HG02938 (cell line): ENCODE results near the gene CHORDC1.
"Not testable (repeated sequence)": the region's sequence is repeated elsewhere in the genome, so short reads cannot be mapped to it uniquely, and the experiment has no call there.

Experiments
- ATAC-seq: cut with Tn5 transposase; IDR thresholded peaks from one replicate; pipeline ENCODE4 v1.9.1; 2021; ENCODE audit warnings: mild to moderate bottlenecking, moderate library complexity; ENCODE audit not compliant: unreplicated experiment

The CHORDC1 gene

DNA sequence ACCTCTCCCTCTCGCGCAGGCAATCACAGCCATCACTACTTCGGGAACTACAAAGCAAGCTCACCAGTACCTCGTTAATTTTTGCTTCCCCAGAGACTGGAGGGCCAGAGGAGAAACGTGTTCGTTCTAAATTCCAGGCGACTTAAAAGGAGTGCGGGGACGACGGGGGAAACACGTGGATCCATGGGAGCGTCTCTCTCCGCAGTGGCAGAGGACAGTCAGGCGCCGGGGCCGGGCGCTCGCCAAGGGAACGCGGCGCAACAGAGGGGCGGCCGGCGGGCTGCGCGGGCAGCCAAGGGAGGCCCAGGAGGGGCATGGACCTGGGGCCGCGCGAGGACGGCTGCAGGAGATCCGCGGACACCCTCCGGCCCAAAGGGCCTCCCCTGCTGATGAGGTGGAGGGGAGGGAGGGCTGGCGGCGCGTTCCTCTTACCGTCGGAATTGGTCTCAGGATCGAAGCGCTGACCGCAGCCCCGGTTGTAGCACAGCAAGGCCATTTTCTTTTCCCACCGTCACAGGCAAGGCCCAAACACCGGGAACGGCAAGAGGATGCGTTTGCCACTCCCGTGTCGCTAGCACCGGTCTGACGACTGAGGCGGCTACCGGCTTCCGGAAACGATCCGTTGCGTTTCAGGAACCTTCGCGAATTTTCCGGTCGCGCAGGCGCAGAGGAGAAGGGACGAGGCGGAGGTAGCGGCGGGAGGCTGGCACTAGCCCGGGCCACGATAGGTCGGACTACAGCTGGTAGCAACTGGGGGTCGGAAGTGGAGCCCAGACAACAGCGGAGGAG lies at the start of gene CHORDC1:
TSS of gene CHORDC1 (minus strand) at position 591 of the 789 bp plus-strand sequence. CDS start at position 496, 95 bp downstream.
- peak; percentile 90 for ATAC-seq

DNA sequence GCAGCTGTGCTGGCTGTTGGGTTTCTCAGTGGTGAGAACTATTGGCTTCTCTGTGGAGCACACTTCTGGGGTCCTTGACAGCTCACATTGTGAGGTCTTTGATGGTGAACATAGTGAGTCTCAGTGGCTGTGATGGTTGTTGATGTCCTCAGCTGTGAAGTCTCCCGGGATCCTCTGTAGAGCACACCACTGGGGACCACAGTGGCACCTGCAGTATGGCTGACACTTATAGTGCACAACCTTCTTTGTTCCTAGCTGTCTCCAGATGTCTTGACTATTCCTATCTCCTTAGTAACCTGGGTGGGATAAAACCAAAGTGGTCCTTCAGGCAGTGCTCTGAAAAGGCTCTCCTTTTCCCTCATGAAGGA lies 34.3 kb upstream of the CHORDC1 start:
- no peak for ATAC-seq

DNA sequence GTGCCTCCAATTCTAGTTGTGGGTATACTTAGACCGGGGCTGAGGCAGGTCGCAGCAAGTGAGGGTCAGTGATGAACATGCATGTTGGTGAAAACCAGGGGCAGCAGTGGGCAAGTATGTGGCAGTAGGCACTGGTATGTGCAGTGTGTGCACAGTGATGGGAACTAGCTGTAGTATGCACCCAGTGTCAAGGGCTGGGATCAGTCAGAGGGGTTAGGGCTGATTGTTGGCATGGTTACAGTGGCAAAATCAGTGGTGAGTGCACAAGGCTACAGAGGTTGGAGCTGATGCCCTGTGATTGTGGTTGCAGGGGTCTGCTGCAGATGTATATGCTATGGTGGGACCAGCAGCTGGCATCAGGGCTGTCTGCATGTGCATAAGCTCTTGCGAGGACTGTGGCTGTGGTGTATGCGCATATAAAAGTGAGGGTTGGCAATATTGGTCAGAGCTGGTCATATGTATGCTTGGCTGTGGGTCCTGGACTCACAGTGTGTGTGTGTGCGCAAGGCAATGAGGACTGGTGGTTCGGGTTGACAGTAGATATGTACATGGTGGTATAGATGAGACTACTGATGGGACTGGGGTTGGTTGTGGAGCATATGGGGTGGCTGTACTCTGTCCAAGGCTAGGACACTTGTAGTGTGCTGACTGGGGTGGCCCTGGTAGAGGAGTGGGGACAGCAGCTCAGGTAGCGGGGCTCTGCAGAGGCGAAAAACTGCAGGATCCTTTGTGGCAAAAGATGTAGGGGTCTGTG lies 33.7 kb upstream of the CHORDC1 start:
- no peak for ATAC-seq

DNA sequence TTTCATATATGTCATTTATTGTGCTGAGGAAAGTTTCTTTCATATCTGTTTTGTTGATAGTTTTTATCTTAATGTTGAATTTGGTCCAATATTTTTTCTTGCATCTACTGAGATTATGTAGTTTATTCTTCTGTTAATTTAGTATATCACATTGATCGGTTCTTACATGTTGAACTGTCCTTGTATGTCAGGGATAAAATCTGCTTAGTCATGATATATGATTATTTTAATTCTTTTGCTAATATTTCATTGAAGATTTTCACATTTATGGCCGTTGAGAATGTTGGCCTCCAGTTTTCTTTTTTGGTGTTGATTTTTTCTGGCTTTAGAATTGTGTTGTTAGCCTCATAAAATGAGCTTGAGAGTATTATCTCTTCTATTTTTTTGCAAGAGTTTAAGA lies 31.2 kb upstream of the CHORDC1 start:
- ATAC-seq, result no peak

DNA sequence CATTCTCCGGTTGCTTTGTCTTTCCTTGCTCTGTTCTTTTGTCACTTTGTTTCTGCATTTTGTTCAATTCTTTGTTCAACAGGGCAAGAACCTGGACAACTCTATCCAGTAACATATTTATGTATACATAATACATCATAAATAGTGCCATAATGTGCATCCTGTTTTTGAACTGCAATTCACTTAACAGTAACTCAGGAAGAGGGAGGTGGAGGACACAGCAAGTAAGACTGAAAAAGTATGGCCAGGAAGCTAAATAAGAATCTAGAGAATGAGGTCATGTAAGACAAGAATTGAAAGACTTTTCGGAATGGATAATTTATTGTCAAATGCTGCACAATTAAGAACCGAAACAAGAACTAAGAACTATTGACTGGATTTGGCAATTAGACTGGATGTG lies 29.2 kb upstream of the CHORDC1 start:
- ATAC-seq, result no peak

DNA sequence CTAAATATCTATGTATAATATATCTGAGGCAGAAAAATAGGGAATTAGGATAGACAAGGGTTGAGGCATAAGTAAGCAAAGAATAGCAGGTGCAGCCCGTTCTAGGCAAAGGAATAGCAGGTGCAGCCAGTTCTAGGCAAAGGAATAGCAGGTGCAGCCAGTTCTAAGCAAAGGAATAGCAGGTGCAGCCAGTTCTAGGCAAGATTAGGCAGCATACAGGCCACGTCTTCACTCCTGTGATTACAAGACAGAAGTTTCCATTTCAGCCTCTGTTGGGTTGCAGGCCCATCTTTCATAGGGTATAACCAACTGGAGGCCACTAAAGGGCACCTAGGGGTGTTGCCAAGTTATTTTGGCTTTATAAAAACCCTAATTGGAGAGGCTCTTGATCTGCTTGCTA lies 28.8 kb upstream of the CHORDC1 start:
- peak; percentile 27 for ATAC-seq

DNA sequence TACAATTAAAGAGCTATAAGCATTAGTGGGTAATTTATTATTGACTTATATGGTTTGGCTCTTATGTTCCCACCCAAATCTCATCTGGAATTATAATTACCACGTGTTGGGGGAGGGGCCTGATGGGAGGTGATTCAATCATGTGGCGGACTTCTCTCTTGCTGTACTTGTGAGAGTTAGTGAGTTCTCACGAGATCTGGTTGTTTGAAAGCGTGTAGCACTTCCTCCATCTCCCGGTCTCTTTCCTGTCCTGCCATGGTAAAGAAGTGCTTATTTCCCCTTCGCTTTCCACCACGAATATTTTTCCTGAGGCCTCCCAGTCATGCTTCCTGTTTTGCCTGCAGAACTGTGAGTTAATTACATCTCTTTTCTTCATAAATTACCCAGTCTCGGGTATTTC lies 28.1 kb upstream of the CHORDC1 start:
- ATAC-seq, result peak; percentile 61

DNA sequence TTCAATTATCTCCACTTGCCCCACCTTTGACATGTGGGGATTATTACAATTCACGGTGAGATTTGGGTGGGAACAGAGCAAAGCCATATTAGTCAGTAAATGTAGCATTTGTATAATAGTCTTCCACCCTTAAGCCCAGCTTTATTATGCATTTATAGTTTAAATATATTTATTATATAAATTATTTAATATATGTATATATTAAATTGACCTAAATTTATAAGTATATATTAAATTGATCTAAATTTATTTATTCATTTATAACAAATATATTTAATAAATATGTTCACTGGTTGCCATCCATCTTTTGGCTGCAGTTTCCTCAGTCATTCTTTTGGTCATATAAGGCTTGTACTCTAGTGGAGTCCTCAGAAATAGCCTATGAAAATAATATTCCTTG lies 23.6 kb upstream of the CHORDC1 start:
- no peak for ATAC-seq

DNA sequence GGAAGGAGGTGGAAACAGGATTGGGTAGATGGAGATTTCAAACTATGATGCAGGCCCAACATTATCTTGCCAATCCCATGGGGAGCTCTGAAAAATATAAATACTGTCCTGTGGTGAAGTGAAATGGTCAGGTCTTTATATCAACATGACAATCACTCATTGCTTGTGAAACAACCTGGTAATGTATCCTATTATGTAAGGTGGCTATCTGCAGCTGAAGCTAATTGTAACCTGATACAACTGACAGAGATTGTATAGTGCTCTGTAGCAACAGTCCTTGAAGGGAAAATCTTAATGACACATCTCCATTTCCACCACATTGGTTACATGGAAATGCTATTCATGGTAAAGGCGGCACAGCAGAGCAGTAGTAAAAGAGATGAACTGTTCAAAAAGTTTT lies 20.7 kb upstream of the CHORDC1 start:
- ATAC-seq, result no peak

DNA sequence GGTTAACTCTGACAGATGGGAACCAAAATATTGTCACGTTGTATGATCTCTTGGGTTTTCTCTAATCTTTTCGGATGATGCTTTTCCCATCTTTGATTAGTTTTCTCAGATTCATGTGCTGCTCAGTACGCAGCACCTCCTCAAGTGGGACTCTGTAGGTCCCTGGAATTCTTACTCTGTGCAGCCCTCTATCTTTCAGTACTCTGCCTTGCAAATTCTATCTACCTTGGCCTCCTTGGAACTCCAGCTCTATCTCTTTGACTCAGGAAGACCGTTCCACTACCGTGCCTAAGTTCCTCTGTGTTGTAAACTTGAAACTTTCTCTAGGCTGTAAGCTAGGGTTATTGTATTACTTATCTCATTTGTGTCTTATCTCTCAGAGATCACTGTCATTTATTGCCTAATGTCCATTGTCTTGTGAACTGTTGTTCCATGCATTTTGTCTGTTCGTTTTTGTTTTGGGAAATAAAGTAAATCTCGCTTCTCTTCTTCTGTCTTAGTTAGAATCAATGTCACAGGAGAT lies 20.1 kb upstream of the CHORDC1 start:
- no peak for ATAC-seq

DNA sequence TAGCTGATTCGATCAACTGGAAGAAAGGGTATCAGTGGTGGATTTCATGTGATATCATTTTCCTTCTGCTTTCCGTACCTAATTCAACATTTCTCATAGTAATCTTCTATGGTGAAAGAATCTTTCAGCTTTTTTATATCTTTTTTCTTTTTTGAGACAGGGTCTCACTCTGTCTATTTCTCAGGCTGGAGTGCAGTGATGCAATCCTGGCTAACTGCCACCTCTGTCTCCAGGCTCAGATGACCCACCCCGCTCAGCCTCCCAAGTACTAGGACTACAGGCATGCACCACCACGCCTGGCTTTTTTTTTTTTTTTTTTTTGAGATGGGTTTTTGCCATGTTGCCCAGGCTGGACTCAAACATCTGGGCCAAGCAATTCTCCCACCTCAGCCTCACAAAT lies 18.6 kb upstream of the CHORDC1 start:
- no peak for ATAC-seq

DNA sequence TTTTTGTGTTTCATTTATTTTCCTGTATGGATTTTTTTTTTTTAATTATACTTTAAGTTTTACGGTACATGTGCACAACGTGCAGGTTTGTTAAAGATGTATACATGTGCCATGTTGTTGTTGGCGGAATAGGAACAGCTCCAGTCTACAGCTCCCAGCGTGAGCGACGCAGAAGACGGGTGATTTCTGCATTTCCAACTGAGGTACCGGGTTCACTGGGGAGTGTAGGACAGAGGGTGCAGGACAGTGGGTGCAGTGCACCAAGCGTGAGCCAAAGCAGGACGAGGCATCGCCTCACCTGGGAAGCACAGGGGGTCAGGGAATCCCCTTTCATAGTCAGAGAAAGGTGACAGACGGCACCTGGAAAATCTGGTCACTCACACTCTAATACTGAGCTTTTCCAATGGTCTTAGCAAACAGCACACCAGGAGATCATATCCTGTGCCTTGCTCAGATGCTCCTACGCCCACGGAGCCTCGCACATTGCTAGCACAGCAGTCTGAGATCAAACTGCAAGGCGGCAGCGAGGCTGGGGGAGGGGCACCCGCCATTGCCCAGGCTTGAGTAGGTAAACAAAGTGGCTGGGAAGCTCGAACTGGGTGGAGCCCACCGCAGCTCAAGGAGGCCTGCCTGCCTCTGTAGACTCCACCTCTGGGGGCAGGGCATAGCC lies 17.3 kb upstream of the CHORDC1 start:
- not testable (repeated sequence) for ATAC-seq

DNA sequence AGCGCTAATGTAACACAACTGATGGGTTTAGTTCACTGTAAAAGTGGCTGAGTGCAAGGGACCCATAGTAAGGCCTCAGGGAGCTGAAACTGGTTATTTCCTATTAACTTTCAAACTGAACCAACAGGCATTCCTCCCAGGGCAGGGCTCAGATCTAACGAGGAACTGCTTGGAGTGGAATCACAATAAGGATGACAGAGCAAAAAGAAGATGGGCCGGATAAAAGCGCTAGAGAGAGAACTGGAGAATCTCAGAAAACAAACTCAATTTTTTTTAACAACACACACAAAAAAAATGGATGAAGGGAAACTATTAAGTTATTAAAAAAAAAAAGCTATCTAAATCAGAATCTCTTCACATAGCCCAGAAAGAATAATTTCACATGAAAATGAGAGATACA lies 14.2 kb upstream of the CHORDC1 start:
- no peak for ATAC-seq

DNA sequence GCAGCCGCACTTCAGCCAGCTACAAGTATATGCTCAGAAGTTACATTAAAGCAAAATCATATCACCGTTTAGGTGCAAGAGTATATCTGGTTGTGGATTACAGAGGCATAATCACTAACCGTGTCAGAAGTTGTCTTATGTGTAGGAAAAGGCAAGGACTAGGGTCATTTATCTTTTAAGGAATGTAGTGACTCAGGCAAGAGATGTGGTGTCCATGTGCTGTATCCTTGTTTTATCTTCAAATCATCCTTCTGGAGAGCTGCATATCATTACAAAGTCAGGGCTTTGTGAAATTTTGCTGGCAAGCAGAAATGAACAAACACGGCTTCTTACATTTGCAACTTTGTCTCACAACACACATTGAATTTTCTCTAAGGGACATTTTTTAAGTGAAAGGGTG lies 12.7 kb upstream of the CHORDC1 start:
- no peak for ATAC-seq

DNA sequence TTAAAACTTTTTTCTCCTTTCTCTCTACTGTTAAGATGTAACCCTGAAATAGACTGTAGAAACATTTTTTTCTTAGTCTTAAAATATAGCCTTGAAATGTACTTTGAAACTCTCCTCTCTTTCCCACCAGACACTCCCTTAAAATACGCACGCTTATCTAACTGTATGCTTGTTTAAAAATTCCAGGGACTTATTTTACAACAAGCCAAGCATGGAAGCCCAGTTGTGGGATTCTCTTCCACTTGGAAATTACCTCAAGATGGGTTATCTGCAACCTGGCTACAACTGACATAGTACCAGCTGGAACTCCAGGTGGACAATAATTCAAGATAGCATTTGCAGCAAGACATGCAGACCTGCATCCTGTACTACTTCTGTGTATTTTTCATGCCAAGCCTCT lies 12.1 kb upstream of the CHORDC1 start:
- no peak for ATAC-seq

DNA sequence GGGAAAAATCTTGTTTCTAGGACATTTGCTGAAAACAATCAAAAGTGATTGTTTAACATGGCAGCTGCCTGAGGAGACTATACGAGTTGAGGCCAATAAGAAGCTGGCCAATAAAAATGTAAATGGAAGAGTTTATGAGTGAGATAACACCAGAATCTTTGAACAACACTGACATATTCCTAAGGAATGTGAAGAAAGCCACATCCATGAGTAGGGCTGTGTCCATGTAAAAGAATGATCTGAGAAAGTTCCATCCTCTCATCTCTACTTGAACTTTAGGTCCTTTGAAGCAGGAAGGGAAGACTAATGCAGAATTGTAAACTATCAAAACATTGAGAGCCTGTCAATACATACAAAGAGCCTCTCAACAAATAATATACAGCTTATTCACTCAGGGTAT lies 6.9 kb upstream of the CHORDC1 start:
- no peak for ATAC-seq

DNA sequence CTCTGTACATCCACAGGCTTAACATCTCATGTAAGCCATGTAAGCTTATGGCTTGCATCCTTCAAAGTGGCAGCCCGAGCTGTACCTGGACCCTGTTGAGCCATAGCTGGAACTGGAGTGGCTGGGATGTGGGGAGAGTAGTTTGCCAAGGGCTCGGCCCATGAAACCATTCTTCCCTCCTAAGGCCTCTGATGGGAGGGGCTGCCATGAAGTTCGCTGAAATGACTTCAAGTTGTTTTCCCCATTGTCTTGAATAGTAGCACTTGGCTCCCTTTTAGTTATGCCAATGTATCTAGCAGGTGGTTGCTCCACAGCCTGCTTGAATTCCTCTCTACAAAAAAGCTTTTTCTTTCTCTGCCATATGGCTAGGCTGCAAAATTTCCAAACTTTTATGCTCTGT lies 5.2 kb upstream of the CHORDC1 start:
- no peak for ATAC-seq

DNA sequence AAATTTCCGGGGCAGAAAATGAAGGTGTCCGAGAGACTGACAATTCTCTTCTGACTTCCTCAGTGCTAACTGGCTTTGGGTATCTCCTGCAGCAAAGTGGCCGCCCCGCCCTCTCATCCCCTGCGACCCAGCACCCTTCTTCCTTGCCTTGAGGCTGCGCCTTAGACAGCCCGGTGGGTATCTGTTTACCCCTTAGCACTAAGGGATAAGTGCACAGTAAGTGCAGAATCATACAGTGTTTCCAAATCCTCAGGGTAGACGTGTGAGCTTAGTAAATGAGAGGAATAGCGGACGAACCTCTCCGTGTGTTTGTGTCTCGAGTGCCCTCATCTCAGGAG lies 368 bp upstream of the CHORDC1 start:
- ATAC-seq, result peak; percentile 46

DNA sequence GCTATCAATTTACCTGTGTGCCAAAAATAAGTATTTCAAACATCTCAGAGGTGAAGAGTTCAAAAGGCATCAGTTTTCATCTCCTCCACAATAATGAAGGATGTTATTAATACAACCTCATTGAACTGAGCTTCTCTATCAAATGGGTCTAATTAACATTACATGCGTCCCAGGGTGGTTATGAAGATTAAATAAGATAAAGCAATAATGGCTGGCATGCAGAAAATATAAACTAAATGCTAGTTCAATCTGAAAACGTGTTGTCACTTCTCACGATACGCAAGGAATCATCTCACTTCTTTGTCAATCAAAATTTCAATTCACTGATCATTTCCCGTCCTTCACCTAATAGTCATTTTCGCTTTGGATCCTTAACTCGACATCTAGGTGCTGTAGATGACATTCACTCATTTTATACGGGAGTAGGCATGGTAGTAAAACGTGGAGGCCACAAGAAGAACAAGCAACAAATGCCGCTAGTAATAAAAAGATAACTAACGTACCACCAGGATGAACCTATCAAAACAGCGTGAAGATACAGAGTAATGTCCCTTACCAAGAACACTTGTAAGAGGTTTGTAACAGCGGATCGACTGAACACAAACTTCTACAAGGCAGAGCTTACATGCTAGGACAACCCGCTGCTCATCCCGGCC lies 918 bp downstream of the CHORDC1 start:
- no peak for ATAC-seq

DNA sequence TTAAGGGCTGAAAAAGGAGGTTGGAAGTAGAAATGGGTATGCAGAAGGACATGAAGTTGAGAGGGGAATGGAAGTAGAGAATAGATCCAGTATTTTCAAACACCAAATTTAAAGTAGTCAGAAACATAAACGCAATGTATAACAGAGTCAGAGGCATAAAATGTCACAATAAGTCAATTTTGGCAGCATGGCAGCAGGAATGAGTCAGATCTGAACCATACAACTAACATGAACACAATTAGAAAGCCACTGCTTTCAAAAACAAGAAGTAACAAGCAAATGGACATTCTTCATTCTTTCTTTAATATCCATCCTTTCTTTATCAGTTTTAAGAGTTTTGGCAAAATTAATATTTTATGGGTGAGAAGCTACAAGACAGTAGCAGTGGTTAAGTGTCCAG lies 2.5 kb downstream of the CHORDC1 start:
- no peak for ATAC-seq

DNA sequence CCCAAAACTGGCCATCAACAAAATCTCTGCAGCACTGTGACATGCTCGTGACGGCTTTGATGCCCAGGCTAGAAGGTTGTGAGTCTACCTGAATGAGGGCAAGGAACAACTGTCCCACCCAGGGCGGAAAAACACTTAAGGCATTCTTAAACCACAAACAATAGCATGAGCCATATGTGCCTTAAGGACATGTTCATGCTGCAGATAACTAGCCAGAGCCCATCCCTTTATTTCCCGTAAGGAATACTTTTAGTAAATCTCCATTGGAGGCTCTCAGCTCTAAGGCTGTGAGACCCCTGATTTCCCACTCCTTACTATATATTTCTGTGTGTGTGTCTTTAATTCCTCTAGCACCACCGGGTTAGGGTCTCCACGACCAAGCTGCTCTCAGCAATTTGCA lies 3.4 kb downstream of the CHORDC1 start:
- ATAC-seq, result no peak
